DMS53 treated with DMSO at 0.1 percent for 48 hours (cell line): ENCODE data around the gene ADARB2.

Source experiments
- DNase-seq: peaks from one replicate; lab custom pipeline; 2025; ENCODE audit not compliant: unreplicated experiment; lab: John Stamatoyannopoulos, UW

Gene ADARB2

DNA sequence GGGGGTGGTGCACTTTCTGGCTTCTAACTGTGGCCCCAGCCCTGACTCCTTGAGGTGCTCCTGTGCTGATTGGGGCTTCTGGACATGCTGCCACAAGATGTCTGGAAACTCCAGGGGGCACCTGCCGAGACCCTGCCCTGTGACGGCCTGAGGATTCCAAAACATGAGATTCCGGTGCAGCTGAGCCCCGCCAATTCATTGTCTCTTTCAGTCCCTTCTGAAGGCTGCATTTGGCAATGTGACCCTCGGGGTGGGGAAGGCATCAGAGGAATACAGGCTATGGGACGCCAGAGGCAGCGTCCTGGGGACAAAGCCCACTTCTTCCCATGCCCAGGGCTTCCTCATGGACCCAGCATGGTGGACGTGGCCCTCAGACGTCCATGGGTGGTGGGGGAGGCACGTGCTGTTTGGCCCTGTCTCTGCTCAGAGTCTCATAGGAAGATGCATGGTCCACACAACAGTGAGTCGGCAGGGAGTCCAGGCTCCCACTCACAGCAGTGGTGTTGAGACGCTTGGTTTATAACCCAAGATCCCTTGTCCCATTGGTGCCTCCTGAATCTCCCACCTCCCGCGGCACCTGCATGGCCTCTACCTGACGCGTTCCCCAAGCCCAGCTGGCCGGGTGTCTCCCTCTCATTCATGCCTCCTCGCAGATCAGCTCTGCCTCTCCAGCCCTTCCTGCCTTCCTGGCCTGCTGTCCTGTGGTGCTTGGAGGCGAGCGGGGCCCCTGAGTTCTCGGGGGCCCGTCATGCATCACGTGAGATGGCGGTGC lies 551.2 kb downstream of the ADARB2 start:
- DNase-seq = no peak

DNA sequence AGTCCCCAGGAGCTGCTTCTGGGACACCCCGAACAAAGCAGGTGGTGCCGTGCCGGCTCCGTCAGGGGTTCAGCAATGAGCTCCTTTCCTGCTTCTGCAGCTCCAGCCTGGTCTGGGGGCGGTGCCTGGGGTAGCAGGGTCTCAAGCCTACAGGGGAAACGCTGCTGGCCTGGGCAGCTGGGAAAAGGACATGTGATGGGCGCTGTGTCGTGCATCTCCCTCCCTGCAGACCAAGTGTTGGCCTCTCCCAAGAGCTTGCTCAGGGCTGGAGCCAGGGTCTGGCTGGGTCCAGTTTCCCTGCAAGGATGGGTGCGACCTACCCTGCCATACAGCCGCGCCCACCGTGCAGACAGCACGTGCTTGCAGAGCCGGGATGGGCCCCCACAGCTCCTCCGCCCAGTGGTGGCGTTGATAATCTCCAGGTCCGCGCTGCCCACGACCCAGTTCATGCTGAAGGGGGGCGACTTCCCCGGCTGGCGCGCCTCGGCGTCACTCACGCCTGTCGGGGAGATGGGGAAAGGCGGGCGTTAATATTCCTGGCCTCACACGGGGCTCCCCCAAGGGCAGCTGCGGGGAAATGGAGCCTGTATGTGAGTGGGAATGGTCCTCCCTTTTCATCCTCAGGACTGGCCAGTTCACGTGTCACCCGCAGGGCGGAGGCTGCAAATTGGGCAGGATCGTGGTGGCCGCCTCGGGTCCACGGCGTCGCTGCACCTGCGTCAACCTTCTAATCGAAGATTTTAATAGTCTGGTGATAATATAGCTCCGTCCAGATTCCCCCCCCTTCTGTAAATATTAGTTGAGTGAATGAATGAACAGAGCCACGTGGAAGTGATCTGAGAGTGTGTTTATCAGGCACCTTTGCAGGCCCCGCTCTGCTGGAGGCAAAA lies 552.5 kb downstream of the ADARB2 start:
- no peak for DNase-seq

GRCh38 chr10:1183701-1184100 lies 553.6 kb downstream of the ADARB2 start:
- DNase-seq = no peak

DNA sequence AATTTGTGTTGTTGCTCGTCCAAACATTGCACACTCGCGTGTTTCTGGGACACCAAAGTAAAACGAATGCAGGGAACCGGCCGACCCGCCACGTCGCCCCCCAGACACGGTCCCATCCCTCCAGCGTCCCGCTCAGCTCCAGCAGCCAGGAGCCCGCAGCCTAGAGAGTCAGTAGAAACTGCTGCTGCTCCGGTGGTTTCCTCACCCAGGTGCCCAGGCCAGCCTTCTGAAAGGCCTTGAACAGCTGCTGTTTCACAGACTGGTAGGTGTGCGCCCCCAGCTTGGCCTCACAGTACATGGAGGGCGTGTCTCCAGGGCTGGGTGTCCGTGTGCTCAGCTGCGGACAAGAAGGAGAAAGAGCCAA lies 554.3 kb downstream of the ADARB2 start:
- no peak for DNase-seq

DNA sequence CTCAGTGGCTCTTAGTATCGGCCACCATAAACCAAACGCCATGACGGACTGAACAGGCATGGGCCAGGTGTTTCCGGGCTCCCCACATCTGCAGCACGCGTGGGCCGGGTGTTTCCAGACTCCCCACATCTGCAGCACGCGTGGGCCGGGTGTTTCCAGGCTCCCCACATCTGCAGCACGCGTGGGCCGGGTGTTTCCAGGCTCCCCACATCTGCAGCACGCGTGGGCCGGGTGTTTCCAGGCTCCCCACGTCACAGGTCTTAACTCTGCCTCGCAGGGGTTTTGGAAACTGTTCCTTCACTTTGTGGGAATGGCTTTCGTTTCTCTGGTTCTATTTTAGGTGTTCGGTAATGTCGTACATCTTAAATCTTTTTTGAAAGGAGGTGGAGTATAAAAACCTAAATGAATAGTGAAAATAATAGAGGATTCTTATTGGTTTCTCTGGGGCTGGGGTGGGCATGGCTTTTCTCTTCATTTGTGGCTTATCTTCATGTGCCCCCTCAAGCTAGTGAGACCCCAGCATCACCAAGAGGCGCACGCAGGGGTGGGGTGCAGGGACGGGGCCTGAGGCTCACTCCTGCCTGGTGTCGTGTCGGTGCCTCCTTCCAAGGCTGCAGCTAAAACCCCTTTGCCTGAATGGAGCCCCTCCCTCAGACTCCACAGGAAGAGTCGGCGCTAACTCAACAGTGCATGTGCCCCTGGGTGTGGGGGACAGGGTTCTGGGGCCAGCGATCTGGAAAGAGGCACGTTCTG lies 554.9 kb downstream of the ADARB2 start:
- no peak for DNase-seq

GRCh38 chr10:1180836-1181235 lies 556.5 kb downstream of the ADARB2 start:
- no peak for DNase-seq

- no peak for DNase-seq
These were observed 557.1 kb downstream of the ADARB2 start for GRCh38 chr10:1180071-1180730.

DNA sequence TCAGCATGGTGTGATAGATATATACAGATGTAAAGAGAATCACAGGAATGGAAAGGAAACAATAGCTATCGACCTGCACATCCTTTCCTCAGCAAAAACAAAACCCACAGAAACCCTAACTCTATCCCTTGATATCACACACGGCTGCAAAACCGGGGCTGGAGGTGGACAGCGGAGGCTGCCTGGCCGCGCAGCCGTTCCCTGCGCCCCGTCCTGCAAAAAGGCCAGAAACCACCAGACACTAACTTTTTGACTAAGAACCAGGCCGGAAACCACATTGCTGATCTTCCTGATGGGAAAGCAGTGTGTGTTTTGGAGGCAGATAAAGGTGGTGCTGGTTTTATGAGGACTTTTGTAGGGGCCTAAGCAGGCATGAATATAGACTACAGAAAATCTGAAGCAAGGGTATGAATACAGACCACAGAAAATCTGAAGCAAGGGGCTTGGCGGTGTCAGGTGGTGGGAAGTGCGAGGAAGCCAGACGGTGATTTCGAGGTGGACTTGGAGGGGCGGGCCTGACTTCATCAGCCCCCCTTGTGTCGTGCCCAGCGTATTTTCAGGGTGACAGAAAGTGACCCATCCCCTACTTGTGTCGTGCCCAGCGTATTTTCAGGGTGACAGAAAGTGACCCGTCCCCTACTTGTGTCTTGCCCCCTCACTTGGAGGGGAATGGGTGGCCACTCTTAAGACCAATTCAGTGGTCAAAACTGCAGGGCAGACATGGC lies 557.8 kb downstream of the ADARB2 start:
- no peak for DNase-seq

- DNase-seq = no peak
These were observed 558.8 kb downstream of the ADARB2 start for GRCh38 chr10:1178506-1178905.

DNA sequence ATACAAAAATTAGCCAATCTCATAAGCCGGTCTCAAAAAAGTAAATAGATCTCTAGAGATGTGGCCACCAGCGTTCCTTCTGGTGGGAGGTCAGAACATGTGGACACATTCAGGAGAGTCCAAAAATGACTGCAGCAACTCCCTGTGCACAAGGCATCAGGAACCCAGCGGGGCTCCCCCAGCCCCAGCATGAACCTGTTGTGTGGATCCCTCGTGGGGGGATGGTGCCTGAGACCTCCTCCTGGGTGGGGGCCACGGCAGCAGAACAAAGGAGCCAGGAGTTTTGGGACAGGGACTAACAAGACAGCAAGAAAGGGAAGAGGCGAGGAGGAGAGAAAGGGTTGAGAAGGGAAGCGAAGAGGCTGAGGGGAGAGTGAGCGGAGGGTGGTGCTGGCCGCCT lies 559.4 kb downstream of the ADARB2 start:
- no peak for DNase-seq

- no peak for DNase-seq
These were observed 561.3 kb downstream of the ADARB2 start for GRCh38 chr10:1175956-1176565.

- no peak for DNase-seq
These were observed 563.3 kb downstream of the ADARB2 start for GRCh38 chr10:1174022-1174421.

GRCh38 chr10:1173091-1173490 lies 564.2 kb downstream of the ADARB2 start:
- DNase-seq = no peak

- no peak for DNase-seq
These were observed 564.9 kb downstream of the ADARB2 start for GRCh38 chr10:1172256-1172984.

DNA sequence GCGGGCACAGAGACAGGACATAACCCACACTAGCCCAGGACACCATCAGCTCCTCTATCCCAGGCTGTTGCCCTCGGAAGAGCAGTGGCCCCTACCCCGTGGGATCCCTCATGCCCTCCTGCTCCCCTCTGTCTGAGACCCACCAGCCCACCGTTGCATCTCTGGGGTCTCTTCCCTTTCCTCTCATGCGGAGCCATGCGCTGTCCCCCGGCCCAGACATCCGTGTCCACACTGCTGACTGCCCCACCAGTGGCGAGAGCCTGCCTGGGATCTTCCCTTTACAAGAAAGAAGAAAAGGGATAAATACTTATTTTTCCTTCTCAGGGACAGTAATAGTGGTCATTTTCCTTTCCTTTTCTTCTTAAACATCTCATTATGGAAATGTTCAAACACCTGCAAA lies 565.7 kb downstream of the ADARB2 start:
- no peak for DNase-seq

DNA sequence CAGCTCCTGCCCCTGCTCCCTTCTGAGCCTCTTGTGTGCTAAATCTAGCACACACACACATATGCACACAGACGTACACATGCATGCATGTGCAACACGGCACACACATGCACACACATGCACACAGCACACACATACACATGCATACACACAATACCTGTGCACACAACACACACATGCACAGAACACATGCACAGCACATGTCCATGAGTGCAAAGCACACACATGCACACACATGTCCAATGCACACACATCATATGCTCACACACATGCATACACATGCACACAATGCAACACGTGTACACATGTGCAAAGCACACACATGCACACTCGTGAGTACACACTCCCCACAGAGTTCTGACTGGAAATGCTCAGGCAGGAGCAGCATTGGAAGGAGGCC lies 566.1 kb downstream of the ADARB2 start:
- DNase-seq = no peak

- no peak for DNase-seq
These were observed 566.5 kb downstream of the ADARB2 start for GRCh38 chr10:1170867-1171180.

GRCh38 chr10:1169981-1170866 lies 567.1 kb downstream of the ADARB2 start:
- DNase-seq = no peak
